Naive thymus-derived CD4-positive, alpha-beta T cell (primary cell): ENCODE data around the gene DHX9. TPM values are rescaled to one million over a fixed set of nuclear protein-coding genes. Genes with fewer than 3 reads are reported as not detected.
A peak's percentile ranks its signal among the peaks of the same experiment; 100 is the strongest.

ENCODE experiments used
- ATAC-seq: fragments of 150-1000 bp; cut with Tn5 transposase; 2 replicates; pipeline ENCODE4 v1.10.0; 2021; ENCODE audit warnings: mild to moderate bottlenecking, moderate library complexity
- CTCF ChIA-PET: fragments of 350-600 bp; sonication (Branson Sonifier 250); formaldehyde crosslinking; loops from one replicate; lab custom pipeline; 2021; ENCODE audit warnings: antibody characterized with exemption; lab: Charles Lee
- POLR2A ChIA-PET: fragments of 350-600 bp; sonication (Branson Sonifier 250); formaldehyde crosslinking; loops from one replicate; lab custom pipeline; 2021; ENCODE audit warnings: antibody characterized with exemption, inconsistent platforms; lab: Charles Lee
- DNase-seq, 9 donors: peaks; one replicate each; pipeline versions ENCODE4 v3.0.0 to v3.0.0-alpha.2; 2020 to 2022; ENCODE audit warnings: mixed read lengths in 1 of 9
- H3K27ac ChIP-seq: one replicate; pipeline ENCODE4 v1.7.0; 2013; ENCODE audit warnings: mild to moderate bottlenecking, low read depth, low read length, moderate library complexity
- H3K27me3 ChIP-seq, 2 donors: one replicate each; pipeline ENCODE4 v1.7.0; 2013; ENCODE audit warnings: low read length in 2 of 2, mild to moderate bottlenecking in 2 of 2, moderate library complexity in 2 of 2; ENCODE audit not compliant: control insufficient read depth in 2 of 2, insufficient read depth in 2 of 2
- H3K36me3 ChIP-seq, 3 experiments: 1 replicate in 2 of 3; 2 replicates in 1 of 3; pipeline ENCODE4 v1.7.0; 2013; ENCODE audit warnings: low read length in 3 of 3, mild to moderate bottlenecking in 3 of 3, moderate library complexity in 1 of 3; ENCODE audit not compliant: insufficient read depth in 3 of 3, control insufficient read depth in 2 of 3
- H3K4me1 ChIP-seq, 2 donors: one replicate each; pipeline ENCODE4 v1.7.0; 2013; ENCODE audit warnings: low read length in 2 of 2, mild to moderate bottlenecking in 2 of 2, moderate library complexity in 1 of 2; ENCODE audit not compliant: control insufficient read depth in 2 of 2, insufficient read depth in 2 of 2
- H3K4me3 ChIP-seq: 2 replicates; pipeline ENCODE4 v1.7.0; 2013; ENCODE audit warnings: mild to moderate bottlenecking, low read length
- H3K9me3 ChIP-seq, 3 experiments: 1 replicate in 2 of 3; 2 replicates in 1 of 3; pipeline ENCODE4 v1.7.0; 2013; ENCODE audit warnings: low read length in 3 of 3; ENCODE audit not compliant: control insufficient read depth in 2 of 3
- H3K27ac Mint-ChIP-seq, 9 donors: one replicate each; pipeline ENCODE4 v1.8.0; 2020 to 2022; ENCODE audit warnings: mixed read lengths in 9 of 9, mild to moderate bottlenecking in 8 of 9, moderate library complexity in 5 of 9, inconsistent platforms in 2 of 9
- H3K27me3 Mint-ChIP-seq, 5 donors: one replicate each; pipeline ENCODE4 v1.8.0; 2021 to 2022; ENCODE audit warnings: mixed read lengths in 5 of 5, mild to moderate bottlenecking in 1 of 5
- H3K36me3 Mint-ChIP-seq, 5 donors: one replicate each; pipeline ENCODE4 v1.8.0; 2020 to 2022; ENCODE audit warnings: mixed read lengths in 5 of 5, mild to moderate bottlenecking in 3 of 5, inconsistent platforms in 1 of 5
- H3K4me1 Mint-ChIP-seq, 7 donors: one replicate each; pipeline ENCODE4 v1.8.0; 2020 to 2022; ENCODE audit warnings: mixed read lengths in 7 of 7, mild to moderate bottlenecking in 3 of 7, inconsistent platforms in 1 of 7
- H3K4me3 Mint-ChIP-seq, 10 donors: one replicate each; pipeline ENCODE4 v1.8.0; 2020 to 2022; ENCODE audit warnings: mild to moderate bottlenecking in 10 of 10, mixed read lengths in 10 of 10, moderate library complexity in 6 of 10, inconsistent platforms in 2 of 10
- H3K9me3 Mint-ChIP-seq, 11 donors: one replicate each; pipeline ENCODE4 v1.8.0; 2020 to 2022; ENCODE audit warnings: mixed read lengths in 11 of 11, mild to moderate bottlenecking in 4 of 11, inconsistent platforms in 1 of 11, moderate library complexity in 1 of 11
- intact Hi-C, 2 donors: fragments of 100-400 bp; cut with micrococcal nuclease; formaldehyde crosslinking; loops; one replicate each; pipeline ENCODE4 v1.15.1; 2023
- polyA plus RNA-seq, 2 donors: library from polyadenylated mRNA; unstranded; fragments of 300-500 nt; fragmentation: Illumina TruSeq; gene quantifications; one replicate each; pipeline ENCODE4 v1.2.3, GENCODE V29; 2021
- total RNA-seq, 6 experiments: library from RNA in 5 of 6; stranded (reverse) in 5 of 6; gene quantifications; 1 replicate in 5 of 6; 2 replicates in 1 of 6; pipeline ENCODE4 v1.2.3 and lab custom pipeline; 2021 to 2026

DHX9 gene
- total and polyA plus RNA-seq, 7 experiments from 2014 or later = 96.9 to 299 (median 213) TPM

- peaks cover 9 to 25% (median 18%) of the 10 kb centered on the region in 7 donors for H3K4me1 Mint-ChIP-seq
- H3K27ac ChIP-seq = no peak overlapping the region
- H3K4me1 ChIP-seq = peaks cover 0 to 10% of the 10 kb centered on the region in 2 donors
- intact Hi-C loops = no loop called here
- H3K9me3 ChIP-seq = no peaks in the 10 kb centered on the region
- no peak for ATAC-seq
- no peak overlapping the region for H3K27ac Mint-ChIP-seq
- H3K4me3 ChIP-seq = no peak overlapping the region
- peaks cover 4 to 10% (median 6%) of the 10 kb centered on the region in 5 donors for H3K36me3 Mint-ChIP-seq
- POLR2A ChIA-PET = no interaction called here
- peaks cover 0 to 19% (median 0%) of the 10 kb centered on the region in 5 donors for H3K27me3 Mint-ChIP-seq
- DNase-seq = no peak
- CTCF ChIA-PET = no interaction called here
- H3K27me3 ChIP-seq = no peaks in the 10 kb centered on the region
- H3K4me3 Mint-ChIP-seq = no peak overlapping the region
- H3K9me3 Mint-ChIP-seq = peaks cover 0 to 5% (median 0%) of the 10 kb centered on the region in 11 donors
- H3K36me3 ChIP-seq = no peaks in the 10 kb centered on the region
Measured at GRCh38 chr1:182835806-182836205, 3.3 kb upstream of the DHX9 start.

GRCh38 chr1:182841368-182841988 lies 2.3 kb downstream of the DHX9 start:
- ChIA-PET CTCF (no interaction called here), POLR2A (no interaction called here)
- DNase-seq (no peak), ATAC-seq (no peak)
- intact Hi-C loops = loop anchor here (2.0 to 10.0 kb wide), 4 partner anchors 36 to 1809 kb away; partner anchors contain the start of gene MR1 (in 1 of the 2)
- peaks cover 44 to 78% (median 74%) of the 10 kb centered on the region in 7 donors for H3K4me1 Mint-ChIP-seq
- H3K4me3 ChIP-seq = peak overlapping the region; percentile 30
- peak overlapping the region; percentile 91 to 100 (median 98) for H3K4me3 Mint-ChIP-seq
- peaks cover 22 to 44% of the 10 kb centered on the region in 2 donors for H3K4me1 ChIP-seq
- peaks cover 0 to 5% (median 0%) of the 10 kb centered on the region in 11 donors for H3K9me3 Mint-ChIP-seq
- H3K36me3 Mint-ChIP-seq = peaks cover 6 to 36% (median 32%) of the 10 kb centered on the region in 5 donors
- no peaks in the 10 kb centered on the region for H3K27me3 ChIP-seq
- peak overlapping the region in 8 of 9 donors; percentile 22 to 98 (median 80) for H3K27ac Mint-ChIP-seq
- H3K36me3 ChIP-seq = peaks cover 3 to 28% (median 7%) of the 10 kb centered on the region in 3 experiments
- H3K27me3 Mint-ChIP-seq = peaks cover 0 to 4% (median 0%) of the 10 kb centered on the region in 5 donors
- no peaks in the 10 kb centered on the region for H3K9me3 ChIP-seq
- H3K27ac ChIP-seq = peak overlapping the region; percentile 30

GRCh38 chr1:182842265-182842664 lies 3.1 kb downstream of the DHX9 start:
- ATAC-seq (no peak), DNase-seq (no peak)
- Histone ChIP-seq H3K27ac (no peak overlapping the region), H3K4me1 (peaks cover 28 to 45% of the 10 kb centered on the region in 2 donors), H3K4me3 (peak overlapping the region; percentile 27), H3K27me3 (no peaks in the 10 kb centered on the region), H3K9me3 (no peaks in the 10 kb centered on the region), H3K36me3 (peaks cover 11 to 32% (median 13%) of the 10 kb centered on the region in 3 experiments)
- POLR2A ChIA-PET = no interaction called here
- Mint-ChIP-seq H3K36me3 (peaks cover 6 to 43% (median 36%) of the 10 kb centered on the region in 5 donors), H3K9me3 (peaks cover 0 to 5% (median 0%) of the 10 kb centered on the region in 11 donors), H3K4me3 (peak overlapping the region; percentile 20 to 99 (median 95)), H3K4me1 (peaks cover 50 to 86% (median 82%) of the 10 kb centered on the region in 7 donors), H3K27ac (peak overlapping the region in 2 of 9 donors; percentile 4 to 69), H3K27me3 (peaks cover 0 to 4% (median 0%) of the 10 kb centered on the region in 5 donors)
- CTCF ChIA-PET = no interaction called here
- intact Hi-C loops = loop anchor here (2.0 to 10.0 kb wide), 4 partner anchors 15 to 1810 kb away; partner anchors contain the start of gene MR1 (in 1 of the 2)

- H3K27me3 ChIP-seq = no peaks in the 10 kb centered on the region
- no peak overlapping the region for H3K27ac ChIP-seq
- Mint-ChIP-seq H3K9me3 (peaks cover 0 to 3% (median 0%) of the 10 kb centered on the region in 11 donors), H3K27ac (peak overlapping the region in 6 of 9 donors; percentile 17 to 65 (median 42)), H3K27me3 (no peaks in the 10 kb centered on the region), H3K4me1 (peaks cover 55 to 99% (median 94%) of the 10 kb centered on the region in 7 donors), H3K4me3 (peak overlapping the region in 6 of 10 donors; percentile 6 to 98 (median 48)), H3K36me3 (peaks cover 0 to 65% (median 48%) of the 10 kb centered on the region in 5 donors)
- peaks cover 37 to 49% of the 10 kb centered on the region in 2 donors for H3K4me1 ChIP-seq
- intact Hi-C loops = loop anchor here in 1 of 2 donors (10.0 kb wide), 1 partner anchor 761 kb away; no protein-coding TSS in a partner anchor
- peak in 1 of 9 donors; percentile 42 for DNase-seq
- POLR2A ChIA-PET = interaction anchor here (1.9 kb wide), 1 partner anchor 256 kb away, joined by 4 read pairs; the partner anchor contains the start of gene RNASEL
- H3K36me3 ChIP-seq = peaks cover 28 to 58% (median 31%) of the 10 kb centered on the region in 3 experiments
- peak; percentile 26 for ATAC-seq
- H3K9me3 ChIP-seq = no peaks in the 10 kb centered on the region
- CTCF ChIA-PET = no interaction called here
- H3K4me3 ChIP-seq = no peak overlapping the region
Measured at GRCh38 chr1:182845379-182845778, 6.2 kb downstream of the DHX9 start.

GRCh38 chr1:182845894-182846293 lies 6.7 kb downstream of the DHX9 start:
- Mint-ChIP-seq H3K27me3 (no peaks in the 10 kb centered on the region), H3K4me3 (peak overlapping the region in 2 of 10 donors; percentile 29 to 39), H3K27ac (peak overlapping the region in 3 of 9 donors; percentile 52 to 65 (median 58)), H3K9me3 (peaks cover 0 to 3% (median 0%) of the 10 kb centered on the region in 11 donors), H3K36me3 (peaks cover 3 to 64% (median 45%) of the 10 kb centered on the region in 5 donors), H3K4me1 (peaks cover 50 to 98% (median 92%) of the 10 kb centered on the region in 7 donors)
- CTCF ChIA-PET = no interaction called here
- Histone ChIP-seq H3K9me3 (no peaks in the 10 kb centered on the region), H3K27ac (no peak overlapping the region), H3K27me3 (no peaks in the 10 kb centered on the region), H3K4me3 (no peak overlapping the region), H3K36me3 (peaks cover 29 to 62% (median 32%) of the 10 kb centered on the region in 3 experiments), H3K4me1 (peaks cover 37 to 44% of the 10 kb centered on the region in 2 donors)
- POLR2A ChIA-PET = interaction anchor here (1.9 kb wide), 1 partner anchor 257 kb away, joined by 4 read pairs; the partner anchor contains the start of gene RNASEL
- intact Hi-C loops = loop anchor here (1.0 to 10.0 kb wide), 2 partner anchors 8 to 761 kb away; no protein-coding TSS in a partner anchor
- DNase-seq = no peak
- ATAC-seq = no peak

- ChIA-PET CTCF (no interaction called here), POLR2A (interaction anchor here (0.5 to 1.9 kb wide), 2 partner anchors 21 to 258 kb away, joined by 4 read pairs; partner anchors contain the start of gene RNASEL)
- H3K36me3 ChIP-seq = peaks cover 29 to 73% (median 38%) of the 10 kb centered on the region in 3 experiments
- no peaks in the 10 kb centered on the region for H3K27me3 ChIP-seq
- no peaks in the 10 kb centered on the region for H3K9me3 ChIP-seq
- ATAC-seq (no peak), DNase-seq (no peak)
- H3K27me3 Mint-ChIP-seq = no peaks in the 10 kb centered on the region
- no peak overlapping the region for H3K4me3 ChIP-seq
- peak overlapping the region in 4 of 9 donors; percentile 16 to 52 (median 40) for H3K27ac Mint-ChIP-seq
- H3K27ac ChIP-seq = no peak overlapping the region
- peaks cover 42 to 88% (median 83%) of the 10 kb centered on the region in 7 donors for H3K4me1 Mint-ChIP-seq
- peak overlapping the region in 4 of 10 donors; percentile 11 to 24 (median 15) for H3K4me3 Mint-ChIP-seq
- H3K36me3 Mint-ChIP-seq = peaks cover 5 to 65% (median 43%) of the 10 kb centered on the region in 5 donors
- peaks cover 0 to 3% (median 0%) of the 10 kb centered on the region in 11 donors for H3K9me3 Mint-ChIP-seq
- peaks cover 30 to 33% of the 10 kb centered on the region in 2 donors for H3K4me1 ChIP-seq
- intact Hi-C loops = loop anchor here in 1 of 2 donors (10.0 kb wide), 1 partner anchor 762 kb away; no protein-coding TSS in a partner anchor
Measured at GRCh38 chr1:182847105-182847504, 8.0 kb downstream of the DHX9 start.
